DMS 273 (cell line): ENCODE measurements around the gene INPP5A.

Experiments
- DNase-seq: peaks from one replicate; lab custom pipeline; 2025; ENCODE audit not compliant: unreplicated experiment; lab: John Stamatoyannopoulos, UW

INPP5A gene

DNA sequence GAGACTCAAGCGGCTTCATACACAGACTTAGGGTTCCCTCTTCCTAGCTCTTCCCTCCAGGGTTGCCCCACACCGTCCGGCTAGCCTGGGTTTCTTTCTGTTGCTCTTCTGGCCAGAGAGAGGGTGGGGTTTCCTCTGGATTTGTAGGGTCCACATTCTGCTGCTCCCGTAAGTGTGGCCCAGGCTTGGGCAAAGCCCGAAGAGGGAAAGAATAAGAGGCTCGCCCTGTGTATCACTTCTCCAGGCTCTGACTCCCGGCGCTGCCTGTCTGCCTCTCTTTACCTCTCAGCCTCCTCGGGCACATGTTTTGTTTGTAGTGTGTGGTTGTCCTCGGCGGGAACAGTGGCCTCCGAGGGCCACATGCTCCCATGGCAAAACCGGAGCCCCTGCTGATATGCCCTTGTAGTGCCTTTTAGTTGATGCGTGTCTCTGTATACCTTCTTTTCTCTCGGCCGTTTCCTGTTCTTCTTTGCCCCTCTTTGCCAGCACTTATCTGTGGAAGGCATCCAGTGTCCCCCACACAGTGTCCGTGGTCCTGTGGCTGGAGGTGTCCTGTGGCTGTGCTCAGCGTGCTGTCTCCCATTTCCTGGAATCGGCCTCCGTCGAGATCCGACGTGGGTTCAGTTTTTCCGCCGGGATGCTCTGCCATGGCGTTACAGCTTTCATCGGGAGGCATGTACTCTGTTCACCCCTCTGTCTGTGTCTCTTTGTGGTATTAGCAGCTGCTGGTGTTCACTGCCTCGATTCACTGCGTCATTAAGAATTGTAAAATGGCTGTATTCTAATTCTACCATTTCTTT is 102.9 kb downstream of the INPP5A start:
- DNase-seq, result no peak

DNA sequence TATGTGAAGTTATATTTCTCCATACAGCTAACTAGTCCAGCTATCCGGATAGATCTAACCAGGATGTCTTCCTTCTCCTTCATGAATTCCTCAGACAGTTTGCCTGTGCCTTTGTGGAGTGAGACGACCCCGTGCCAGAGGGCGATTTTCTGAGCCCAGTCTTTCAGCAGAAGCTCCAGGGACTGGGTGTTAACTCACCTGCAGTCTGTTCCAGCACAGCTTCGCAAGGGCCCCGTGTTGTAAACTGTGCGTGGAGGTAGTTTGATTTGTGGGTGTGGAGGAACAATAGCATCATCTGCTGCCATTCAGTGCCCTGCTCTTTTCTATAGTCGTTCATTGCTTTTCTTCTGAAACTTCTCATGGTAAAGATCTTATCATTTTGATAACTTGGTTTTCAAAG is 103.8 kb downstream of the INPP5A start:
- no peak for DNase-seq

DNA sequence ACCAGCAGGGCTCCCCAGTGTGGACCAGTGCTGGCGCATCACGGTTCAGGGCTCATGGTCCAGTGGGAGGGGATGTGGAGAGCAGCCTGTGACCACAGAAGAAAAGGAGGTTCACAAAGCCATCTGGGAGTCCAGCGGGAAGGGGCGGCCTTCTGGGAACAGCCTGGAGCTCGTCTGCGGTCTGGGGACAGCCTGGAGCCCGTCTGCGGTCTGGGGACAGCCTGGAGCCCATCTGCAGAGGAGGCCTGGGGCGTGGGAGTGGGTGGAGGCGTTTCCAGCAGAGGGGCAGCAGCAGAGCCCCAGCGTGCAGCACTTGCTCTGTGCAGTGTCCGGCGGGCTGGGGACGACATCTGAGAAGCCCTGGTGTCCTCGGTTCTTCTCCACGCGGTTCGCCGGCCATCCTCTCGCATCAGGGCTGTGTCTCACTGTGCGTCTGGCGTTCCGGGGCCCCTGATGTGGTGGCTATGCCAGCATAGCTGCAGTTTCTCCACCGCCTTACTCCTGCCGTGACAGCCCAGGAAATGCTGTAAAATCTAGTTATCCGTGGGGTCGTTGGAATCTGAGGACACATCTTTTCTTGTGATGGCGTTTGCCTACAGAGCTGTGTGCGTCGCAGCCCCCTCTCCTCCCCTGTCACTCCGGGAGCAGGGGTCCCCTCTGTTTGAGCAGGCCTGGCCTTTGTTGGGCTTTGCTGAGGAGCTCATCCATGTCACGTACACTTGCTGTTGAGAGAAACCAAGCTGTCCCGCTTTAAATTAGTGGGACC is 104.6 kb downstream of the INPP5A start:
- DNase-seq, result no peak

DNA sequence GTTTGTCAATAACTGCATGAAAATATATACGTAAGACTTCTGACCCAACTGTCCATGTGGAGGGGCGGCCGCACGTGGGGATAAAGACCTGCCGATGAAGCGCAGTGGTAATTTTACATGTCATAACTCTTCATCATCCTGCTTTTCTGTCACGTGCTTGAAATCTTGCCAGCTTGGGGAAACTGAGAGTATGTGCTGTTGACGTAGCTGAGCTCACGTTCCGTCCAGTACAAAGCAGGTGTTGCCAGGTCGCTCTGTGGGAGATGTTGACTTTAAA is 105.1 kb downstream of the INPP5A start:
- DNase-seq, result no peak

DNA sequence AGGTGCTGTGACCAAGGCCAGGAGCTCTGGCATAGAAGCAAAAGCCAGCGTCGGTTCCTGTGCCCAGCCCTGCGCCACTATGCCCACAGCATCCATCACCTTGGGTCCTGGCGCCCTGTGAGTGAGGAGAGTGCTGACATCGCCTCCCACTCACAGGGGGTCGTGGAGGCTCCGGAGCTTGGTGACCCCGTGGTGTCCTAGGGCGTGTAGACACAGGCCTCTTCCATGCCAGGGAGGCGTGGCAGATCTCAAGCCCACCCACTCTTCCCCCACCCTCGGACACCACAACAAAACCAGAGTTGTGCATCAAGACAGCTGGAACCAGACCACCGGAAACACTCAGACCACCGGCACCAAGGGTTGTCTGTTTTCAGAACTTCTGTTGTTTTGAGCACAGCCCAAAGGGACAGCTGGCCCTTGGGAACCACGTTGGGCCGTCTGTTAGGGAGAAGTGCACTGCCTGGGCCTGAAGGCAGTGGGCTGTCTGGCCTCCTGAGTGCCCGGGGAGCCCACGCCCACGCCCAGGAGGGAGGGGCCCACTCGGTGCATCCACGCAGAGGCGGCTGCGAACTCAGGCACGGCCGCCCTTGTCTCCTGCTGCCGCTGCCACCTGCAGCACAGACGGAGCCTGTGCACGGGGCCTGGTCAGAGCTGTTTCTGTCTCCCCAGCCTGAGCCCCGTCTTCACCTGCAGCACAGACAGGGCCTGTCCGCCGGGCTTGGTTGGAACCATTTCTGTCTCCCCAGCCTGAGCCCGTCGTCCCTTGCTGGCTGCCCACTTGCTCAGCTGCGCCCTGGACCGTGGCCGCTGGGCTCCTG is 106.3 kb downstream of the INPP5A start:
- no peak for DNase-seq

DNA sequence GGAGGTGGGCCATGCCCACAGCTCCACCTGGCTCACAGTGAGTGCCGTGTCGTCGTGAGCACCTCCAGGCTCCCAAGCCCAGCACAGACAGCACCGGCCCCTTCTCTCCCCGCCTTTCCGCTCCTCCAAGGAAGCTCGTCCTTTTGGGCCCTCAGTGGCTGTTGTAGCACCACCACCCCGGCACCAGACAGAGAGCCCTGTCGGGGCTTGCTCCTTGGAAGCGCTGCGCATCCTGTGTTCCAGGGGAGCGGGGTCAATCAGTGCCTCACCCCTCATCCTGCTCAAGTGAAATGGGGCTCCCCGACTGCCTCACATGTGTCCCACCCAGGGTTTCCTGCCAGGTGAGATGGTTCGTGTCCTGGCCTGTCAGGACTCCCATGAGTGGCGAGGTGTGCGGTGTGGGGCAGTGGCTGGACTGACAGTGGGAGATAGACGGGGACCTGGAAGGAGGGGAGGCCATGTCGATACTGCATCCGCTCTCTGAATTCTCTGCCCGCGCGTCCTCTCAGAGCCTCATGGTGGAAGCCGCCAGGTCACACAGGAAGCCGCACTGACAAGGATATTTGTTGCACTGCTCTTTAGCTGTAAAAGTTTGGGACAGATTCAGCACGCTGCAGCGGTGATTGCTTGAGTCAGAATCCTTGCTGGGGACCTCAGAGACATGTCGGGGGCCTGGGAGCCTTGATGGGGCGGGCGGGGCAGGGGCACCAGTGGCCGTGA is 107.1 kb downstream of the INPP5A start:
- no peak for DNase-seq

DNA sequence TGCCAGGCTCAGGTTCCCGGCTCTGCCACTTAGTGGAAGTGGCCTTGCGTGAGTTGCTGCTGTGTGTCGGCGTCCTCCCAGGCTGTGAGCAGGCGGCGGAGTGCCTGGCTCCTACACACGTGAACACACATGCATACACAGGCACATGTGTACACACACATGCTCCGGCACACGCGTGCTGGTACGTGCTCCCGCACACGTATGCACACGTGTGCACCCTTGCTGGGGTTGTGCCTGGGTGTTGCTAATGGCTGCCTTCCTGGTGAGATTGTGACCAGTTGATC is 107.6 kb downstream of the INPP5A start:
- no peak for DNase-seq

DNA sequence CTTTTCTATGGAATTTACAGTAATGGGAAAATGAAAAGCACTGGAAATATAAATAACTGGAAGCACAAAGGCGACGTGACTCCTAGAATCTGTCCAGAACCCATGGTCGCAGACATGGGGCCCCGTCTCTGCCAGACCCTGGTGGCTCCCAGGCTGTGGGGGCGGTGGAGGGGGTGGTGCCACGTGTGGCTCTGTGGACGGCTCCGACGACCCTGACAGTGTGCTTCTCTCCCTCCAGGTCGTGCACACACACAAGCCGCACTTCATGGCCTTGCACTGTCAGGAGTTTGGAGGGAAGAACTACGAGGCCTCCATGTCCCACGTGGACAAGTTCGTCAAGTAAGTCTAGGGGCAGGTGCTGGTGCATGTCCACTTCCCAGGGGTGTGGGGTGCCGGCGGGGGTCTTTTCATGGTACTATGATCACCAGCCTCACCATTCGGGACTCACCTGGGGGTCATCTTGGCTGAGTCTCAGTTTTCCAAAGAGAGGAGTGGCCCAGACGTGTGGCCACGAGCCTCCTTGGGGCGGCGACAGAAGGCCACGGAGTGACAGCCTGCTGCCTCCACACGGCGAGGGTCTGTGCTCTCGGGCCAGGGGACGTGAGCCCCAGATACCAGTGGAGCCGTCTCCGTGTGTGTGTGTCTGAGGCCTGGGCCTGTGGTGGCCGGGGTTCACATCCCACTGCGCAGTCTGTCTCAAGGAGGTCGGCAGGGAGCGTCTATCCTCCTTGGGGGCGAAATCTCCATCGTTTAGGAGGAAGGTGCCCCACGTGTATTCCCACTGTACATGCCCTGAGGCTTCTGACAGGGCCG is 108.2 kb downstream of the INPP5A start:
- DNase-seq, result no peak

DNA sequence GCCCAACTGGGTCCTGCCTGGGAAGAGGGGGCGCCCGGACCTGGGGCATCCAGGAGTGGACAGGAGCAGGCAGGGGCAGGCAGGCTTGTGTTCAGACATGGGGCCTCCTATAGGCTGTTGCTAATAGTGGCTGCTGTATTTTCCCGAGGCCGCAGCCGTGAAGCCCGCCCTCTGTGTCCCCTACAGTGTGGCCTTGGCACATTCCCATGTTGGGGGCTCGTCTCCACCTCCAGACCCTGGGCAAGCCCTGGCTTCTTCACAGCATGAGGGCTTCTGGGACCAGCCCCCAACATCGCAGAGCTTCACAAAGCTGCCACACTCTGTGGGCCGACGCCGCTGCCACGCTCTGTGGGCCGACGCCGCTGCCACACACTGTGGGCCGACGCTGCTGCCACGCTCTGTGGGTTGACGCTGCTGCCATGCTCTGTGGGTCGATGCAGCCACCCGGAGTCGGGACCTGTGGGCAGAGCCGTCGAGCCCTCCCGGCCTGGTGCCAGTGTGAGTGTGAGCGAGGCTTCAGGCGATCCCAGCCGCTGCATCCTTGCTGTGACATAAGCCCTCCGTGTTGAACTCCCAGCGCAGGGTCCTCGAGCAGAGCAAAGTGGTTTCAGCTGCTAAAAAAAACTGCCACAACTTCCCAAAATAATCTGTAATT is 109.0 kb downstream of the INPP5A start:
- no peak for DNase-seq

DNA sequence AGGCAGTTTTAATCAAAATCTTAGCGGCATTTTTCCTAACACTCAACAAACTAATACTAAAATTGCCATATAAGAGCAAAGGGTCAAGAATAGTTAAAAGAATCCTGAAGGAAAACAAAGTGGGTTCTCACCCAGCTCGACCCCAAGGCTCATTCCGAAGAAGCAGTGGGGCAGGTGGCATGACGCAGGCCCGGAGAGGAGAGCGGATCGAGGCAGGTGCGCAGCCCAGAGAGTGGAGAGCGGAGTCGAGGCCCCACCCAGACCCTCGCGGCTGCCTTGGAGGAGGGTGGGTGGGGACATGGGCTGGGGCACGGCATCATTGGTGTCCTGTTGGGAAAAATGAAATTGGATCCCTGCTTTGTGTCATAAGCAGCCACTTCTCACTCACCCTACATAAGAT is 109.8 kb downstream of the INPP5A start:
- DNase-seq, result no peak

DNA sequence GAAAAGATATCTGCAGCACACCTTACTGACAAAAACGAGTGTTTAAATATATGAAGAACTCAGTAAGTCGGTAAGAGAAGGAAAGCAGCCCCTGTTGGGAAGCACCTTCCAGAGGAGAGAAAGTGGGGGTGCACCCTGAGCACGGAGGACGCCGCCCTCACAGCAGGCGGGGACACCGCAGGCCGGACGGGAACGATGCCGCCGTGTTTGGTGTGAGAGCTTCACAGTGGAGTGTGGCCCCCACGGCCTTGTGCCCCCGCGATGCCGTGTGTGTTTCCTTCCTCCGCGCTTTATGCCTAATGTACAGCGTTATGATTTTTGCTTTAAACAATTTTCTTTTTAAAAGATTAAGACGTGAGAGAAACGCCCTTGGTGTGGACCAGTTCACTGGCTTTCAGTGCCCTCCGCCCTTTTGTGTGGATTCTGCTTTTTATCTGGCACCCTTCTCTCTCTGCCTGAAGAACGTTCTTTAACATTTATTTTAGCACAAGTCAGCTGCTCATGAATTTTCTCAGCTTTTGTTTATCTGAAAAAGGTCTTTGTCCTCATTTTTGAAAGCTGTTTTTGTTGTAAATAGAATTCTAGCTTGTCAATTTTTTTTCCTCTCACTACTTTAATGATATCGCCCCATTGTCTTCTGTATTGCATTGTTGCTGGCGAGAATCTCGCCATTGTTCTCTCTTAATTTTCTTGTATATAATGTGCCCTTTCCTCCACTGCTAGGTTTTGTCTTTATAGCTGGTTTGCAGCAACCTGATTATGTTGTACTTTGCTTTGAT is 110.7 kb downstream of the INPP5A start:
- DNase-seq, result no peak

DNA sequence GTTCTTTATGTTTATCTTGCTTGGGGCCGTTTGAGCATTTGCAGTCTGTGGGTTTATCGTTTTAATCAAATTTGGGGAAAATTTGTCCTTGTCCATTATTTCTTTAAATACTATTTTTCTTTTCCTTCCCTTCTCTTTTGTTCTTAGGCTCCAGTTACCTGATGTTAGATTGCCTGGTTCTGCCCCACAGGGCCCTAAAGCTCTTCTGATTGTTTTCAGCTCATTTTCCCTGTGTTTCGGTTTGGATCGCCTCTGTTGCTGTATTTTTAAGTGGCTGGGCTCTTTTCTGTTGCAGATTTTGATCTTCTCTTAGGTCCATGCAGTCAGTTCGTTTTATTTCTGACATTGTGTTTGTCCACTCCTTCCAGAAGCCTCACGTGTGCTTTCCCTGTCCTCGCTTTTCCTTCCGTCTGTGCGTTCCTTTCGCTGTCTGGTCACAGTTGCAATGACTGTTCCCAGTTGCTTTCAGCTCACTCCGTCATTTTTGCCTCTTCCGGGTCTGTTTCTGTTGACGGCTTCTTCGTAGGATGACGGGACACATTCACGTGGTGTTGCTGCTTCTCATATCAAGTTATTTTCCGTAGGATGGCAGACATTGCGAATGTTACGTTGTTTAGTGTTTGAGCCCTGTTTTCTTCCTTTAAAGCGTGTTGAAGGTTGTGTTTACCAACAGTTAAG is 111.4 kb downstream of the INPP5A start:
- no peak for DNase-seq

DNA sequence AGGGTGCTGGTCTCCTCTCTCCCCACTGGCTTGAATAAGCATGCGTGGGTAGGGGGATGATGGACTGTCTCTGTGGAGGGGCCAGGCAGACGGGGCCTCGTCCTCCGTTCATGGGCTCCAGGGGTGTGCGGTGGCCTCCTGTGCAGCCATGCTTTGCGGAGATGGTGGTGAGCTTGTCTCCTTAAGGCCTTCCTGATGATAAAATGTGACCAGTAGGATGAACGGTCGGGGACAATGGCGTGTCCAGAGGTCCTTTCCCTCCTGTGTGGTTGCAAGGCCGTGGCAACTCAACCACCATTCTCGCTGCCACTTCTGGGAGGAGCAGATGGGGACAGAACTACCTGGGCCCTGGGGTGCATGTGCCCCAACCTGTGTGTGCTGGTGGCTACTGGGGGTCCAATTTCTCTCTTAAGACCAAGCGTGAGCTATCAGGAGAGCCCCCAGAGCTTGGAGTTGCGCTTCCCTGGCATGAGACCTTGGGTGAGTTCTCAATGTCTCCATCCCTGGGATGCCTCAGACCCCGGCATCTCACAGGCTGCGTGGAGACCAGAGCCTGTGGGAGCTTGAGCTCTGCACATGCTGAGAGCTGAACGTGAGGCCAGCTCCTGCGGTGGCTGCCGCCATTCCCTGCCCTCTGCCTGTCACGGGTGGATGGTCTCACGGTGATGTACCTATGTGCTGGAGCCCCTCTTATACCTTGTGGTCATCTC is 112.2 kb downstream of the INPP5A start:
- no peak for DNase-seq

DNA sequence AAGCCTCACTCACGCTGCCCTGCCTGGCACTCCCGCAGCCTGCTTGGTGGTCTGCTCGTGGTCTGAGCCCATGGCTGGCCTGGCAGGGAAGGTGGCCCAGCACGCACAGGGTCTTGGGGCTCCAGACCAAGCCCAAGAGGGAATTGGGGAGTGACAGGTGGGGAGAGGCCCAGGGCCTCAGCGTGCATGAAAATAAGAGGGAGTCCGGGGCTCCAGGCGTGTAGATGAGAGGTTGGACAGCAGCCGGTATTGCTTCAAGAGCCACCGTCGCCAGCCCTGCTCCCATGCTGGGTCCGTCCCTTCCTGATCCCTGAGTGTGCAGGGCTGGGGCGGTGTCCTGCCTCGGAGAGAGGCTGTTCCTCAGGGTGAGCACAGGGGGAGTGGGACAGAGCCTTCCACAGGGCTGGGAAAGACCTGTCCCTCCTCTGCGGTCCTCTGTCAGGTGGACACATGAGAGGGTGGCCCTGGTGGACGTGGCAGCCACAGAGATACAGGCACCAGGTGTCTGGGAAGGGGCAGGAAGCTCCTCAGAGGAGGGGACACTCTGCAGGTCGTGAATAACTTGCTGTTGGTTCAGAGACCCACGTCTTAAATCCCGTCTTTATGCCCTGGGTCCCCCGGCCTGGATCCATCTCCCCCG is 113.1 kb downstream of the INPP5A start:
- no peak for DNase-seq

DNA sequence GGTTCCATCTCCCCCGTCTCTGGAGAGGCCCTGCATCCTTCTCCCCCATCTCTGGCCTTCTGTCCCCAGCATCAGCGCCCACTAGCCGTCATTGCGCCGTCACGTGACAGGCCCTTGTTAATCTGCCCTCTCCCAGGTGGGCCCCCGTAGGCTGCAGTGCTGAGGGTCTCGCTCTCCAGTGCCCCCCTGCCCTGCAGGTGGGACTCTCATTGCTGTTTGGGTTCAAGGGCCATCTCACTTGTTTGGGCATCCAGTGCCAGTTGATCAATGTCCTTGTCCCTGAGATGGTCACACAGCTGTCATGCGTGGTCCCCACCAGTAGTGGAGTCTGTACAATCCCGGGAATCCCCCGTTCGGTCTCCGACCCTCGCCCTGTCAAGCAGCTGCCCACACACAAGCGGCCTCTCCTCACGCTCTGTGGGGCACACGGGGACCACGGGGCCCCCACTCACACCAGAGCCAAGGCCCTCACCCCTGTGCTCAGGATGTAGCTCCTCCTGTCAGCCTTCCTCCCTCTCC is 114.0 kb downstream of the INPP5A start:
- DNase-seq, result no peak

DNA sequence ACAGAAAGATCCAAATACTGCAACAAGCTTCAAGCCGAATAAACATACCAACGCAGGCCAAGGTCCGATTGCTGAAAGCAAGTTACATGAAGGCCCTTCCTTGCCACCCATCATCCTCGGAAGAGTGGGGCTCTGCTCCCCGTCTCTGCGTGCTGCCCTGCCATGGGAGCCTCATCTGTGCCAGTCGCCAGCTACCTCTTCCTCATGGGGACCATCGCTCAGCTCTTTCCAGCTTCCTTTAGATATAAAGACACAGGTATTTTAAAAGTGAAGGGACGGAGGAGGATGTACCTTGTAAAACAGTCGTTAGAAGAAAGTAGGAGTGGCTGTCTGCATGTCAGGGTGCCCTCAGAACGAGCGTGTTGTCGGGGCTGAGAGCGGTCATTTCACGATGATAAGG is 114.9 kb downstream of the INPP5A start:
- no peak for DNase-seq

DNA sequence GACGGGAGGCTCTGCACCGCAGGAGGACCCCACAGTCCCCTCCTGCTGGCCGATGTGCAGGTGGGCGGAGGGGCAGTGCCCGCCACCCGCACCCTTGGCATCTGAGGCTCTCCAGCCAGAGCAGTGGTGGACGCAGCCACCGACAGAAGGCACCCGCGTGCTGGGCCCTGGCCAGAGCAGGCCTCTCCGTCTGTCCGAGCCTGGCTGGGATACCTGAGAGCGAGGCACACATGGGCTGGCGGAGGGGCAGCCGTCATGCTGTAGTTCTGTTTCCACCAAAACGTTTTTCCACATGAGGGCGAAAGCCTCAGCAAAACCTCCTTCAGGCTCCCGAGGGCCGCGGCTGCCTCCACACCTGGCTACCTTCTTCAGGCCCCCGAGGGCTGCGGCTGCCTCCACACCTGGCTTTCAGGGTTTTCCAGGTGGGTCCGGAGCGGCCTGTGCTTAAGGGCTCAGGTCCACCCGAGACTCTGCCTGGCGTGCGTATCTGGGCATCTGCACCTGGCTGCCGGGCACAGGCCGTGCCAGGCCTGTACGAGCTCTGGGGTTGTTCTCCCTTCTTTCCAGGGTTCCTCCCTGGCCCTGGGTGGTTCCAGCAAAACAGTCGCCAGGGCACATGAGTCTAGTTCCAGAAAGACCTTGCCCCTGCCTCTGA is 115.5 kb downstream of the INPP5A start:
- no peak for DNase-seq
